Neural cell (in vitro differentiated cells): ENCODE data around the gene DDX47. TPM values are rescaled to one million over a fixed set of nuclear protein-coding genes. Genes with fewer than 3 reads are reported as not detected.

ENCODE experiments used
- H2AFZ ChIP-seq: fragments of 200-600, 300-800 bp; sonication (generic), shearing (Covaris generic); 2 replicates; pipeline ENCODE4 v1.6.0; 2014; ENCODE audit warnings: low read depth, mild to moderate bottlenecking, antibody characterized with exemption, low read length, moderate library complexity
- H3F3A ChIP-seq: fragments of 200-600 bp; shearing (Covaris generic); 2 replicates; pipeline ENCODE4 v1.6.1; 2016; ENCODE audit warnings: mild to moderate bottlenecking, moderate library complexity, mixed read lengths, antibody characterized with exemption, low read length; ENCODE audit not compliant: insufficient read depth, poor library complexity, severe bottlenecking
- H3K27ac ChIP-seq: fragments of 200-600, 300-800 bp; sonication (generic), shearing (Covaris generic); 2 replicates; pipeline ENCODE4 v1.5.1; 2014; ENCODE audit warnings: mild to moderate bottlenecking, low read length, moderate library complexity
- H3K27me3 ChIP-seq: fragments of 300-800, 200-600 bp; sonication (generic), shearing (Covaris generic); 2 replicates; pipeline ENCODE4 v1.6.0; 2014; ENCODE audit warnings: mild to moderate bottlenecking, low read depth, low read length, moderate library complexity; ENCODE audit not compliant: insufficient read depth
- H3K36me3 ChIP-seq: fragments of 300-800, 200-600 bp; sonication (generic), shearing (Covaris generic); 2 replicates; pipeline ENCODE4 v1.5.1; 2014; ENCODE audit warnings: mild to moderate bottlenecking, antibody characterized with exemption, low read length, moderate library complexity; ENCODE audit not compliant: insufficient read depth
- H3K4me2 ChIP-seq: fragments of 300-800, 200-600 bp; sonication (generic), shearing (Covaris generic); 2 replicates; pipeline ENCODE4 v1.6.0; 2014; ENCODE audit warnings: mild to moderate bottlenecking, low read length
- H3K4me3 ChIP-seq: fragments of 300-800, 200-600 bp; sonication (generic), shearing (Covaris generic); 2 replicates; pipeline ENCODE4 v1.5.1; 2014; ENCODE audit warnings: mild to moderate bottlenecking, low read length, moderate library complexity
- H3K79me2 ChIP-seq: fragments of 200-600 bp; shearing (Covaris generic); replicated peaks from 2 replicates; pipeline ENCODE4 v1.6.0; 2014; ENCODE audit warnings: mild to moderate bottlenecking, low read length, moderate library complexity; ENCODE audit not compliant: insufficient read depth
- H3K9ac ChIP-seq: fragments of 300-800, 200-600 bp; sonication (generic), shearing (Covaris generic); 2 replicates; pipeline ENCODE4 v1.6.1; 2016; ENCODE audit warnings: mild to moderate bottlenecking, low read length, mixed read lengths
- H3K9me2 ChIP-seq: fragments of 200-600 bp; shearing (Covaris generic); 2 replicates; pipeline ENCODE4 v1.6.1; 2016; ENCODE audit warnings: mild to moderate bottlenecking, low read length, mixed read lengths; ENCODE audit not compliant: insufficient read depth
- H3K9me3 ChIP-seq: fragments of 200-600, 300-800 bp; sonication (generic), shearing (Covaris generic); 2 replicates; pipeline ENCODE4 v1.6.1; 2016; ENCODE audit warnings: mild to moderate bottlenecking, mixed run types, low read length, moderate library complexity, mixed read lengths
- H4K20me1 ChIP-seq: fragments of 200-600 bp; shearing (Covaris generic); 2 replicates; pipeline ENCODE4 v1.6.1; 2016; ENCODE audit warnings: mild to moderate bottlenecking, mixed run types; ENCODE audit not compliant: insufficient read depth
- EP300 ChIP-seq: fragments of 450-650 bp; conservative IDR thresholded peaks from 2 replicates; pipeline ENCODE4 v1.6.1; 2014; ENCODE audit warnings: antibody characterized with exemption, mild to moderate bottlenecking, moderate library complexity; ENCODE audit not compliant: poor library complexity, severe bottlenecking
- EZH2 ChIP-seq: fragments of 200-600, 300-800 bp; shearing (Covaris generic), sonication (generic); IDR thresholded peaks from 2 replicates; pipeline ENCODE4 v1.6.1; 2014; ENCODE audit warnings: antibody characterized with exemption, low read length, borderline replicate concordance, mild to moderate bottlenecking; ENCODE audit not compliant: insufficient read depth, poor library complexity, severe bottlenecking
- MXI1 ChIP-seq: fragments of 450-650 bp; conservative IDR thresholded peaks from 2 replicates; pipeline ENCODE4 v1.6.1; 2014; ENCODE audit warnings: antibody characterized with exemption, mild to moderate bottlenecking; ENCODE audit not compliant: poor library complexity, severe bottlenecking
- POLR2AphosphoS5 ChIP-seq: IDR thresholded peaks from 2 replicates; pipeline ENCODE4 v1.6.1; 2012
- RAD21 ChIP-seq: fragments of 450-650 bp; conservative IDR thresholded peaks from 2 replicates; pipeline ENCODE4 v1.6.1; 2014; ENCODE audit warnings: antibody characterized with exemption, mild to moderate bottlenecking, moderate library complexity
- SMC3 ChIP-seq: fragments of 450-650 bp; conservative IDR thresholded peaks from 2 replicates; pipeline ENCODE4 v1.6.1; 2014; ENCODE audit warnings: antibody characterized with exemption, mild to moderate bottlenecking, moderate library complexity; ENCODE audit not compliant: poor library complexity
- TAF1 ChIP-seq: IDR thresholded peaks from 2 replicates; pipeline ENCODE4 v1.6.1; 2012; ENCODE audit warnings: low read depth
- polyA plus RNA-seq: library from polyadenylated mRNA; depleted of rRNA; stranded (reverse); fragments of >200 nt; gene quantifications from 2 replicates; pipeline ENCODE4 v1.2.3, GENCODE V29; 2014
- TF ChIP-seq, protein P1 (sequence below): IDR thresholded peaks from 2 replicates; pipeline ENCODE4 v1.6.1; 2012; ENCODE audit warnings: borderline replicate concordance
- TF ChIP-seq, protein P2 (sequence below): fragments of 450-650 bp; IDR thresholded peaks from 2 replicates; pipeline ENCODE4 v1.5.1; 2014; ENCODE audit warnings: antibody characterized with exemption, mild to moderate bottlenecking, moderate library complexity; ENCODE audit not compliant: poor library complexity, severe bottlenecking

DDX47 gene
- polyA plus RNA-seq, 1 donor from 2014 or later: 97.6 TPM

DNA sequence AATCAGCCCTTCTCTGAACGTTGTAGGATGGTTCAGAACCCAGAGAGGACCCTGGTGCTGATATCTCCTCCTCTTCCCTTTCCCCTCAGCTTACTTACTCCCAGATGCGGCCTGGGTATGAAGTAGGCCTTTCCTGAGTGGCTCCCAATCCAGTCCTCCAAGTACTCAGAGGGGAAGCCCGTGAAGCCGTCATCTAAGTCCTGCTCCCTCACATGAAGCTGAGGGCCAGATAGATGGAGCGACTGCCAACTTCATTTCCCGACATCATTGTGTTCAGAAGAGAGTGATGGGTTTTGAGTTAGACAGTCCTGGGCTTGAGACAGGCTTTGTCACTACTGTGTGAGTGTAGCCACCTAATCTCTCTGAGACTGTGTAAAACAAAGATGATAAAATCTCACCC is 25.0 kb upstream of the DDX47 start:
- Histone ChIP-seq H3K4me2 (no peak overlapping the region), H3K27ac (no peak overlapping the region), H2AFZ (no peak overlapping the region), H3K36me3 (no peaks in the 10 kb centered on the region), H3F3A (no peaks in the 10 kb centered on the region), H3K79me2 (no peaks in the 10 kb centered on the region), H3K9me3 (no peaks in the 10 kb centered on the region), H3K9ac (no peak overlapping the region), H4K20me1 (no peaks in the 10 kb centered on the region), H3K4me3 (no peak overlapping the region), H3K9me2 (no peaks in the 10 kb centered on the region), H3K27me3 (no peaks in the 10 kb centered on the region)
- no peak for TF ChIP-seq EZH2
- TF ChIP-seq MXI1: no peak
- no peak for TF ChIP-seq RAD21
- TF ChIP-seq, protein P1, sequence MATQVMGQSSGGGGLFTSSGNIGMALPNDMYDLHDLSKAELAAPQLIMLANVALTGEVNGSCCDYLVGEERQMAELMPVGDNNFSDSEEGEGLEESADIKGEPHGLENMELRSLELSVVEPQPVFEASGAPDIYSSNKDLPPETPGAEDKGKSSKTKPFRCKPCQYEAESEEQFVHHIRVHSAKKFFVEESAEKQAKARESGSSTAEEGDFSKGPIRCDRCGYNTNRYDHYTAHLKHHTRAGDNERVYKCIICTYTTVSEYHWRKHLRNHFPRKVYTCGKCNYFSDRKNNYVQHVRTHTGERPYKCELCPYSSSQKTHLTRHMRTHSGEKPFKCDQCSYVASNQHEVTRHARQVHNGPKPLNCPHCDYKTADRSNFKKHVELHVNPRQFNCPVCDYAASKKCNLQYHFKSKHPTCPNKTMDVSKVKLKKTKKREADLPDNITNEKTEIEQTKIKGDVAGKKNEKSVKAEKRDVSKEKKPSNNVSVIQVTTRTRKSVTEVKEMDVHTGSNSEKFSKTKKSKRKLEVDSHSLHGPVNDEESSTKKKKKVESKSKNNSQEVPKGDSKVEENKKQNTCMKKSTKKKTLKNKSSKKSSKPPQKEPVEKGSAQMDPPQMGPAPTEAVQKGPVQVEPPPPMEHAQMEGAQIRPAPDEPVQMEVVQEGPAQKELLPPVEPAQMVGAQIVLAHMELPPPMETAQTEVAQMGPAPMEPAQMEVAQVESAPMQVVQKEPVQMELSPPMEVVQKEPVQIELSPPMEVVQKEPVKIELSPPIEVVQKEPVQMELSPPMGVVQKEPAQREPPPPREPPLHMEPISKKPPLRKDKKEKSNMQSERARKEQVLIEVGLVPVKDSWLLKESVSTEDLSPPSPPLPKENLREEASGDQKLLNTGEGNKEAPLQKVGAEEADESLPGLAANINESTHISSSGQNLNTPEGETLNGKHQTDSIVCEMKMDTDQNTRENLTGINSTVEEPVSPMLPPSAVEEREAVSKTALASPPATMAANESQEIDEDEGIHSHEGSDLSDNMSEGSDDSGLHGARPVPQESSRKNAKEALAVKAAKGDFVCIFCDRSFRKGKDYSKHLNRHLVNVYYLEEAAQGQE: no peak
- no peak for TF ChIP-seq SMC3
- no peak for TF ChIP-seq TAF1
- TF ChIP-seq POLR2AphosphoS5: no peak
- TF ChIP-seq, protein P2, sequence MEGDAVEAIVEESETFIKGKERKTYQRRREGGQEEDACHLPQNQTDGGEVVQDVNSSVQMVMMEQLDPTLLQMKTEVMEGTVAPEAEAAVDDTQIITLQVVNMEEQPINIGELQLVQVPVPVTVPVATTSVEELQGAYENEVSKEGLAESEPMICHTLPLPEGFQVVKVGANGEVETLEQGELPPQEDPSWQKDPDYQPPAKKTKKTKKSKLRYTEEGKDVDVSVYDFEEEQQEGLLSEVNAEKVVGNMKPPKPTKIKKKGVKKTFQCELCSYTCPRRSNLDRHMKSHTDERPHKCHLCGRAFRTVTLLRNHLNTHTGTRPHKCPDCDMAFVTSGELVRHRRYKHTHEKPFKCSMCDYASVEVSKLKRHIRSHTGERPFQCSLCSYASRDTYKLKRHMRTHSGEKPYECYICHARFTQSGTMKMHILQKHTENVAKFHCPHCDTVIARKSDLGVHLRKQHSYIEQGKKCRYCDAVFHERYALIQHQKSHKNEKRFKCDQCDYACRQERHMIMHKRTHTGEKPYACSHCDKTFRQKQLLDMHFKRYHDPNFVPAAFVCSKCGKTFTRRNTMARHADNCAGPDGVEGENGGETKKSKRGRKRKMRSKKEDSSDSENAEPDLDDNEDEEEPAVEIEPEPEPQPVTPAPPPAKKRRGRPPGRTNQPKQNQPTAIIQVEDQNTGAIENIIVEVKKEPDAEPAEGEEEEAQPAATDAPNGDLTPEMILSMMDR: no peak

DNA sequence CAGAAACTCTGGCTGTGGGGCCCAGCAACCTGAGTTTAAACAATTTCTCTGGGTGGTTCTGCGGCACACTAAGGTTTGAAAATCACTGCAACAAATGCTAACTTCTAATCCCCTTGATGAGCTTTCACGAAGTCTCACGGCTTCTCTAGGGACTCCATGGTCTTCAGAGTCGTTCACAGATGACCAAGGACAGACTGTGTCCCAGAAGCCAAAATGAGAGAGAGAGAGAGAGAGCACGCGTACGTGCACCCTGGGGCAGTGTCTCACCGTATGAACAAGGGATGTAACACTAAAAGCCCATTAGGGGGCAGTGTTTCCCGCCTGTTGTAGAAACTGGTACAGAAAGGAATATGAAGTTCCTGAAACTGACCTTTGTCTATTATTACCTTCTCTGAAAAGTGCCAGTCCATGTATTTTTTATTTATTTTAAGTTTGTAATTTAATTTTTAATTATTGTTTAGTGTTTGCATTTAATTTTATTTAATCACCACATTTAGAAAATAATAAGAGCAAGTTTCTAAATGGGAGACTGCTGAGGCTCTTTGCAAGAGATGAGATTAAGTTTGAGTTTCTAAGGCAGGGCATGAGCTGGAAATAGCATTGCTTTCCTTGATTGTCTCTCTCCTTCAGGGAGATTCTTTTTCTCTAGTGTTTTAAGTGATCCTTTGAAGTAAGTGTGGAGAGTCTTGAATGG is 24.3 kb upstream of the DDX47 start:
- H3K79me2 ChIP-seq: no peaks in the 10 kb centered on the region
- no peak overlapping the region for H3K4me2 ChIP-seq
- no peaks in the 10 kb centered on the region for H3K9me3 ChIP-seq
- H2AFZ ChIP-seq: no peak overlapping the region
- H3F3A ChIP-seq: no peaks in the 10 kb centered on the region
- no peaks in the 10 kb centered on the region for H3K27me3 ChIP-seq
- TF ChIP-seq, protein P2: peak; percentile 60
- TF ChIP-seq MXI1 (no peak), SMC3 (peak; percentile 18), EP300 (no peak), RAD21 (peak; percentile 55), TAF1 (no peak), POLR2AphosphoS5 (no peak), EZH2 (no peak)
- TF ChIP-seq, protein P1: no peak
- no peaks in the 10 kb centered on the region for H4K20me1 ChIP-seq
- no peak overlapping the region for H3K27ac ChIP-seq
- no peaks in the 10 kb centered on the region for H3K36me3 ChIP-seq
- no peak overlapping the region for H3K9ac ChIP-seq
- H3K9me2 ChIP-seq: no peaks in the 10 kb centered on the region
- H3K4me3 ChIP-seq: no peak overlapping the region
